Loucy (cell line): Measurements from ENCODE around the gene ENPP1.

Experiments
- H2AFZ ChIP-seq: fragments of 200-600 bp; sonication (generic); 2 replicates; pipeline ENCODE4 v1.6.0; 2016; ENCODE audit warnings: antibody characterized with exemption, mild to moderate bottlenecking, low read length, moderate library complexity
- H3F3A ChIP-seq: fragments of 200-600 bp; 2 replicates; pipeline ENCODE4 v1.6.0; 2016; ENCODE audit warnings: antibody characterized with exemption, low read depth, mild to moderate bottlenecking
- H3K27me3 ChIP-seq: fragments of 200-600 bp; sonication (generic); 2 replicates; pipeline ENCODE4 v1.6.1; 2014; ENCODE audit warnings: low read length, mild to moderate bottlenecking; ENCODE audit not compliant: insufficient read depth, poor library complexity, severe bottlenecking
- H3K36me3 ChIP-seq: fragments of 200-600 bp; sonication (generic); 2 replicates; pipeline ENCODE4 v1.6.1; 2016; ENCODE audit warnings: low read length; ENCODE audit not compliant: insufficient read depth
- H3K4me1 ChIP-seq: fragments of 200-600 bp; sonication (generic); 2 replicates; pipeline ENCODE4 v1.5.1; 2014; ENCODE audit warnings: low read length, mild to moderate bottlenecking; ENCODE audit not compliant: insufficient read depth, poor library complexity, severe bottlenecking
- H3K4me2 ChIP-seq: fragments of 200-600 bp; sonication (generic); 2 replicates; pipeline ENCODE4 v1.6.0; 2014; ENCODE audit warnings: antibody characterized with exemption, low read length, low read depth, mild to moderate bottlenecking; ENCODE audit not compliant: poor library complexity, severe bottlenecking
- H3K4me3 ChIP-seq: fragments of 200-600 bp; sonication (generic); 2 replicates; pipeline ENCODE4 v1.5.1; 2014; ENCODE audit warnings: low read length, mild to moderate bottlenecking, mixed read lengths; ENCODE audit not compliant: poor library complexity, severe bottlenecking
- H3K79me2 ChIP-seq: fragments of 200-600 bp; sonication (generic); 2 replicates; pipeline ENCODE4 v1.6.1; 2014; ENCODE audit warnings: low read length; ENCODE audit not compliant: insufficient read depth
- H3K9ac ChIP-seq: fragments of 200-600 bp; sonication (generic); 2 replicates; pipeline ENCODE4 v1.6.0; 2014; ENCODE audit warnings: mild to moderate bottlenecking, low read depth, low read length, moderate library complexity; ENCODE audit not compliant: poor library complexity, severe bottlenecking
- H3K9me2 ChIP-seq: fragments of 200-600 bp; sonication (generic); replicated peaks from 2 replicates; pipeline ENCODE4 v1.6.1; 2016; ENCODE audit warnings: low read depth, low read length, mixed read lengths
- H3K9me3 ChIP-seq: fragments of 200-600 bp; sonication (generic); 2 replicates; pipeline ENCODE4 v1.6.1; 2014; ENCODE audit warnings: mild to moderate bottlenecking, antibody characterized with exemption, low read length, low read depth; ENCODE audit not compliant: insufficient read depth
- H4K20me1 ChIP-seq: fragments of 200-600 bp; sonication (generic); 2 replicates; pipeline ENCODE4 v1.6.0; 2014; ENCODE audit warnings: antibody characterized with exemption, low read length, mild to moderate bottlenecking; ENCODE audit not compliant: insufficient read depth, poor library complexity, severe bottlenecking
- EZH2phosphoT487 ChIP-seq: fragments of 200-600 bp; IDR thresholded peaks from 2 replicates; pipeline ENCODE4 v1.6.1; 2018; ENCODE audit warnings: antibody characterized with exemption, mild to moderate bottlenecking, moderate library complexity, borderline replicate concordance
- TF ChIP-seq, protein P1 (sequence below): fragments of 200-600 bp; sonication (generic); conservative IDR thresholded peaks from 2 replicates; pipeline ENCODE4 v1.5.1; 2014; ENCODE audit warnings: mild to moderate bottlenecking, antibody characterized with exemption, low read length

ENPP1 gene

DNA sequence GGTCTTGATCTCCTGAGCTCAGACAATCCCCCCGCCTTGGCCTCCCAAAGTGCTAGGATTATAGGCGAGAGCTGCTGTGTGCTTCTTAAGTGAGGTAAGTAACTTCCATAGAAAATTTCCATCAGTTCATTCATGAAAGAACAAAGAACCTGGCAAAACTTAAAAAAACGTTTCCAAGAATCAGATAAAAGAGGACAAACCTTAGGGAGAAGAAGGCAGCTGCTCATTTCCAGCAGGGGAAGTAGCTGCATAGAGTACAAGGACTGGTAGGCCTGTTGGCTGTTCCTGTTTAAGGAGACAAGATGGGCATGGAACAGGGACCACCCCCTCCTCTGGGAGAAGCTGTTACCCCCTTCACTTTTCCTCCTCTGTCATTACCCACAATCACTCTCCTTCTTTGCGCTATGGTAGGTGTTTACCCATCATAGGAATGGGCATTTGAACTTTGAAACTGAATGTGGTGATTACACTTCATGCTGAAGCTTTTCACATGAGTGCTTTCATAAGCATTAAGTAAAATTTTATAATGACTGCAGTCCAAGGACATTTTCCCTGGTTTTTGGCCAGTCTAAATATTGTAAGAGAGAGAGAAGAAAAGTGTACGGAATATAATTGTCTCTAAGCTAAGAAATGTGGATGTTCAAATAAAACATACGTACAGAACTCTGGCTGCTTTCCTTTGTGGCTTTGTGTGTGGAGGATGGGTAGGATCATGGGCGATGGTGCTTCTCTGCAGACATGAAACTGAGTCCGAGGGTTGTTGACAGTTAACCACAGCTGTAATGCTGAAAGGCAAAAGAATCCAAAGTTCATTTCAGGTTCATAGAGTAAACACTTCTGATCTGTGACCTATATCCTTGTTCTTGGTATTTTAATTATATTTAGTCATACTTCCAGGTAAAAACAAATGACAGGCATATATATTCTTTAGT, 86.9 kb downstream of the ENPP1 start:
- Histone ChIP-seq H3F3A (no peaks in the 10 kb centered on the region), H3K4me3 (no peak overlapping the region), H3K4me1 (no peaks in the 10 kb centered on the region), H3K79me2 (no peaks in the 10 kb centered on the region), H3K9me3 (0 out of 2 replicates have a peak, but pooled peaks cover 5% of the 10 kb centered on the region), H3K4me2 (no peak overlapping the region), H2AFZ (no peak overlapping the region), H4K20me1 (no peaks in the 10 kb centered on the region), H3K9me2 (no peaks in the 10 kb centered on the region), H3K36me3 (no peaks in the 10 kb centered on the region), H3K9ac (no peak overlapping the region), H3K27me3 (peaks cover 80% of the 10 kb centered on the region)
- TF ChIP-seq EZH2phosphoT487 = no peak
- TF ChIP-seq, protein P1, sequence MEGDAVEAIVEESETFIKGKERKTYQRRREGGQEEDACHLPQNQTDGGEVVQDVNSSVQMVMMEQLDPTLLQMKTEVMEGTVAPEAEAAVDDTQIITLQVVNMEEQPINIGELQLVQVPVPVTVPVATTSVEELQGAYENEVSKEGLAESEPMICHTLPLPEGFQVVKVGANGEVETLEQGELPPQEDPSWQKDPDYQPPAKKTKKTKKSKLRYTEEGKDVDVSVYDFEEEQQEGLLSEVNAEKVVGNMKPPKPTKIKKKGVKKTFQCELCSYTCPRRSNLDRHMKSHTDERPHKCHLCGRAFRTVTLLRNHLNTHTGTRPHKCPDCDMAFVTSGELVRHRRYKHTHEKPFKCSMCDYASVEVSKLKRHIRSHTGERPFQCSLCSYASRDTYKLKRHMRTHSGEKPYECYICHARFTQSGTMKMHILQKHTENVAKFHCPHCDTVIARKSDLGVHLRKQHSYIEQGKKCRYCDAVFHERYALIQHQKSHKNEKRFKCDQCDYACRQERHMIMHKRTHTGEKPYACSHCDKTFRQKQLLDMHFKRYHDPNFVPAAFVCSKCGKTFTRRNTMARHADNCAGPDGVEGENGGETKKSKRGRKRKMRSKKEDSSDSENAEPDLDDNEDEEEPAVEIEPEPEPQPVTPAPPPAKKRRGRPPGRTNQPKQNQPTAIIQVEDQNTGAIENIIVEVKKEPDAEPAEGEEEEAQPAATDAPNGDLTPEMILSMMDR = no peak

DNA sequence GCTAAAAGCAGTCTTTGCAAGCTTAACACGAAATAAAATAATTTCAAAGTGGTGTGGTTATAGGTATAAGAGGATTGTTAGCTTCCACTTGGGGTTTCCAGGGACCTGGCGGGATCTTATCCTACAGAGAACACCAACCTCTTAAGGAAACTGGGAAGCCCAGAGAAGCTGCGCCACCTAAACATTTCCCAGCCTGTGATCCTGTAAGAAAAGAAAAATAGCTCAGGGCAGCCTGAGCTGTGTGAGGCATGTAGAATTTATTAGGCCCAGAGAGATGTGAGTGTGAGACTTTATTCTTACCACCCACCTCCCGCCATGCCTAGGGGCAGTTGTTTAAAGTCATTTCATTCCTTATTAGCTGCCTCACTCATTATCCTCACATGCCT, 89.2 kb downstream of the ENPP1 start:
- no peaks in the 10 kb centered on the region for H3F3A ChIP-seq
- no peaks in the 10 kb centered on the region for H3K79me2 ChIP-seq
- TF ChIP-seq, protein P1 = no peak
- no peak for TF ChIP-seq EZH2phosphoT487
- no peaks in the 10 kb centered on the region for H4K20me1 ChIP-seq
- no peak overlapping the region for H3K4me2 ChIP-seq
- H3K9me3 ChIP-seq = 0 out of 2 replicates have a peak, but pooled peaks cover 5% of the 10 kb centered on the region
- H3K27me3 ChIP-seq = peaks cover 81% of the 10 kb centered on the region
- H3K4me1 ChIP-seq = no peaks in the 10 kb centered on the region
- no peaks in the 10 kb centered on the region for H3K9me2 ChIP-seq
- no peak overlapping the region for H2AFZ ChIP-seq
- H3K9ac ChIP-seq = no peak overlapping the region
- H3K4me3 ChIP-seq = no peak overlapping the region
- no peaks in the 10 kb centered on the region for H3K36me3 ChIP-seq

DNA sequence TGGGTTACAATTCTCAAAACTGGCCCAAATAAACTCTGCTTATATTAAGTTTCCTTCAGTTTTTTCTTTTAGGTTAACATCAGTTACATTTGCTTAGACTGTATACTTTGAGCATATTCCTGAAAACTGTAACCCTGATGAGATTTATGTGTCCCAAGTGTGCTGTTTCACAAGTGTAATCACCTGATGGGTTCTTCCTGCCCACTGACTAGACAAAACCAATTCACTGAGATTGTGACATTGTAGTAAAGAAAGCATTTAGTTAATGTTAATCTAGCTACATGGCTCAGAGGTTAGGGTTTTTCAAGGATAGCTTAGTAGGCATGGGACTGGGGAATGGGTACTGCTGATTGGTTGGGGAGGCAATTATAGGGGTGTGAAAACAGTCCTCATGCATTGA, 89.8 kb downstream of the ENPP1 start:
- Histone ChIP-seq H3F3A (no peaks in the 10 kb centered on the region), H3K27me3 (peaks cover 80% of the 10 kb centered on the region), H3K4me1 (no peaks in the 10 kb centered on the region), H2AFZ (no peak overlapping the region), H3K79me2 (no peaks in the 10 kb centered on the region), H3K9me2 (no peaks in the 10 kb centered on the region), H3K4me2 (no peak overlapping the region), H3K9ac (no peak overlapping the region), H3K4me3 (no peak overlapping the region), H3K9me3 (0 out of 2 replicates have a peak, but pooled peaks cover 5% of the 10 kb centered on the region), H3K36me3 (no peaks in the 10 kb centered on the region), H4K20me1 (no peaks in the 10 kb centered on the region)
- TF ChIP-seq, protein P1 = no peak
- no peak for TF ChIP-seq EZH2phosphoT487
